HL-60 (cell line): ENCODE results near the gene CYP27A1.

Experiments used
- CTCF ChIP-seq: IDR thresholded peaks from one replicate; pipeline ENCODE4 v1.5.1; 2011; ENCODE audit warnings: low read length, control low read depth, inconsistent platforms; ENCODE audit not compliant: insufficient read depth
- POLR2AphosphoS5 ChIP-seq: IDR thresholded peaks from 2 replicates; pipeline ENCODE4 v1.6.1; 2012; ENCODE audit warnings: low read depth
- TF ChIP-seq, protein P1 (sequence below): IDR thresholded peaks from 2 replicates; pipeline ENCODE4 v1.6.1; 2012; ENCODE audit warnings: low read depth; ENCODE audit not compliant: insufficient replicate concordance

GRCh38 chr2:218743068-218743467 lies 38.9 kb upstream of the CYP27A1 start:
- TF ChIP-seq CTCF, result no peak
- TF ChIP-seq POLR2AphosphoS5, result no peak
- TF ChIP-seq, protein P1, sequence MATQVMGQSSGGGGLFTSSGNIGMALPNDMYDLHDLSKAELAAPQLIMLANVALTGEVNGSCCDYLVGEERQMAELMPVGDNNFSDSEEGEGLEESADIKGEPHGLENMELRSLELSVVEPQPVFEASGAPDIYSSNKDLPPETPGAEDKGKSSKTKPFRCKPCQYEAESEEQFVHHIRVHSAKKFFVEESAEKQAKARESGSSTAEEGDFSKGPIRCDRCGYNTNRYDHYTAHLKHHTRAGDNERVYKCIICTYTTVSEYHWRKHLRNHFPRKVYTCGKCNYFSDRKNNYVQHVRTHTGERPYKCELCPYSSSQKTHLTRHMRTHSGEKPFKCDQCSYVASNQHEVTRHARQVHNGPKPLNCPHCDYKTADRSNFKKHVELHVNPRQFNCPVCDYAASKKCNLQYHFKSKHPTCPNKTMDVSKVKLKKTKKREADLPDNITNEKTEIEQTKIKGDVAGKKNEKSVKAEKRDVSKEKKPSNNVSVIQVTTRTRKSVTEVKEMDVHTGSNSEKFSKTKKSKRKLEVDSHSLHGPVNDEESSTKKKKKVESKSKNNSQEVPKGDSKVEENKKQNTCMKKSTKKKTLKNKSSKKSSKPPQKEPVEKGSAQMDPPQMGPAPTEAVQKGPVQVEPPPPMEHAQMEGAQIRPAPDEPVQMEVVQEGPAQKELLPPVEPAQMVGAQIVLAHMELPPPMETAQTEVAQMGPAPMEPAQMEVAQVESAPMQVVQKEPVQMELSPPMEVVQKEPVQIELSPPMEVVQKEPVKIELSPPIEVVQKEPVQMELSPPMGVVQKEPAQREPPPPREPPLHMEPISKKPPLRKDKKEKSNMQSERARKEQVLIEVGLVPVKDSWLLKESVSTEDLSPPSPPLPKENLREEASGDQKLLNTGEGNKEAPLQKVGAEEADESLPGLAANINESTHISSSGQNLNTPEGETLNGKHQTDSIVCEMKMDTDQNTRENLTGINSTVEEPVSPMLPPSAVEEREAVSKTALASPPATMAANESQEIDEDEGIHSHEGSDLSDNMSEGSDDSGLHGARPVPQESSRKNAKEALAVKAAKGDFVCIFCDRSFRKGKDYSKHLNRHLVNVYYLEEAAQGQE, result no peak
